ENCODE results near the gene SCAF4.
A peak's percentile ranks its signal among the peaks of the same experiment; 100 is the strongest.

SCAF4 gene

DNA sequence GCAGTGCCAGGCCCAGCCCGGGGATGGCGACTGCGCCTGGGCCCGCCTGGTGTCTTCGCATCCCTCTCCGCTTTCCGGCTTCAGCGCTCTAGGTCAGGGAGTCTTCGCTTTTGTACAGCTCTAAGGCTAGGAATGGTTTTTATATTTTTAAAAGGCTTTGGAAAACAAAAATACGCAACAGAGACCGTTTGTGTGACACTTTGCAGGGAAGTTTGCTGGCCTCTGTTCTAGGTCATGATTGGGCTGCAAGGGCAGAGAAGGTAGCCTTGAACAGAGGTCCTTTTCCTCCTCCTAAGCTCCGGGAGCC, 71.7 kb downstream of the SCAF4 start:
- DNase-seq (ENCODE audit: low spot score) (no peak), ATAC-seq (ENCODE audit: low read depth) (peak; percentile 31)
- Histone ChIP-seq H3K4me1 (ENCODE audit: insufficient read depth, poor library complexity, severe bottlenecking) (peaks cover 3% of the 10 kb centered on the region), H3K27ac (ENCODE audit: poor library complexity, severe bottlenecking) (peak overlapping the region; percentile 61), H3K27me3 (ENCODE audit: insufficient read depth, poor library complexity, severe bottlenecking) (no peaks in the 10 kb centered on the region), H3K36me3 (ENCODE audit: low read depth) (peaks cover 31% of the 10 kb centered on the region), H3K4me3 (ENCODE audit: severe bottlenecking) (peak overlapping the region; percentile 97), H3K9me3 (ENCODE audit: severe bottlenecking) (no peaks in the 10 kb centered on the region)
- TF ChIP-seq, protein P1, sequence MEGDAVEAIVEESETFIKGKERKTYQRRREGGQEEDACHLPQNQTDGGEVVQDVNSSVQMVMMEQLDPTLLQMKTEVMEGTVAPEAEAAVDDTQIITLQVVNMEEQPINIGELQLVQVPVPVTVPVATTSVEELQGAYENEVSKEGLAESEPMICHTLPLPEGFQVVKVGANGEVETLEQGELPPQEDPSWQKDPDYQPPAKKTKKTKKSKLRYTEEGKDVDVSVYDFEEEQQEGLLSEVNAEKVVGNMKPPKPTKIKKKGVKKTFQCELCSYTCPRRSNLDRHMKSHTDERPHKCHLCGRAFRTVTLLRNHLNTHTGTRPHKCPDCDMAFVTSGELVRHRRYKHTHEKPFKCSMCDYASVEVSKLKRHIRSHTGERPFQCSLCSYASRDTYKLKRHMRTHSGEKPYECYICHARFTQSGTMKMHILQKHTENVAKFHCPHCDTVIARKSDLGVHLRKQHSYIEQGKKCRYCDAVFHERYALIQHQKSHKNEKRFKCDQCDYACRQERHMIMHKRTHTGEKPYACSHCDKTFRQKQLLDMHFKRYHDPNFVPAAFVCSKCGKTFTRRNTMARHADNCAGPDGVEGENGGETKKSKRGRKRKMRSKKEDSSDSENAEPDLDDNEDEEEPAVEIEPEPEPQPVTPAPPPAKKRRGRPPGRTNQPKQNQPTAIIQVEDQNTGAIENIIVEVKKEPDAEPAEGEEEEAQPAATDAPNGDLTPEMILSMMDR (IDR thresholded peaks at IDR 0.05; ENCODE audit: poor library complexity, severe bottlenecking) = no peak

DNA sequence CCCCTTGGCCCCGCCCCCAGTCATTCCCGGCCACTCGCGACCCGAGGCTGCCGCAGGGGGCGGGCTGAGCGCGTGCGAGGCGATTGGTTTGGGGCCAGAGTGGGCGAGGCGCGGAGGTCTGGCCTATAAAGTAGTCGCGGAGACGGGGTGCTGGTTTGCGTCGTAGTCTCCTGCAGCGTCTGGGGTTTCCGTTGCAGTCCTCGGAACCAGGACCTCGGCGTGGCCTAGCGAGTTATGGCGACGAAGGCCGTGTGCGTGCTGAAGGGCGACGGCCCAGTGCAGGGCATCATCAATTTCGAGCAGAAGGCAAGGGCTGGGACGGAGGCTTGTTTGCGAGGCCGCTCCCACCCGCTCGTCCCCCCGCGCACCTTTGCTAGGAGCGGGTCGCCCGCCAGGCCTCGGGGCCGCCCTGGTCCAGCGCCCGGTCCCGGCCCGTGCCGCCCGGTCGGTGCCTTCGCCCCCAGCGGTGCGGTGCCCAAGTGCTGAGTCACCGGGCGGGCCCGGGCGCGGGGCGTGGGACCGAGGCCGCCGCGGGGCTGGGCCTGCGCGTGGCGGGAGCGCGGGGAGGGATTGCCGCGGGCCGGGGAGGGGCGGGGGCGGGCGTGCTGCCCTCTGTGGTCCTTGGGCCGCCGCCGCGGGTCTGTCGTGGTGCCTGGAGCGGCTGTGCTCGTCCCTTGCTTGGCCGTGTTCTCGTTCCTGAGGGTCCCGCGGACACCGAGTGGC, 72.2 kb downstream of the SCAF4 start, which contains the start of gene SOD1:
TSS of gene SOD1 (plus strand) at position 158 of the 723 bp plus-strand sequence. CDS start at position 235, 77 bp downstream.
- TF ChIP-seq, protein P1 (IDR thresholded peaks at IDR 0.05; ENCODE audit: poor library complexity, severe bottlenecking) = no peak
- H3K27me3 ChIP-seq (ENCODE audit: insufficient read depth, poor library complexity, severe bottlenecking) = no peaks in the 10 kb centered on the region
- ATAC-seq (ENCODE audit: low read depth) (peak; percentile 95), DNase-seq (ENCODE audit: low spot score) (peak; percentile 93)
- H3K27ac ChIP-seq (ENCODE audit: poor library complexity, severe bottlenecking) = peak within 1 kb of the TSS; percentile 61
- H3K4me1 ChIP-seq (ENCODE audit: insufficient read depth, poor library complexity, severe bottlenecking) = peaks cover 3% of the 10 kb centered on the region
- peaks cover 26% of the 10 kb centered on the region for H3K36me3 ChIP-seq (ENCODE audit: low read depth)
- peak within 1 kb of the TSS; percentile 97 for H3K4me3 ChIP-seq (ENCODE audit: severe bottlenecking)
- no peaks in the 10 kb centered on the region for H3K9me3 ChIP-seq (ENCODE audit: severe bottlenecking)

DNA sequence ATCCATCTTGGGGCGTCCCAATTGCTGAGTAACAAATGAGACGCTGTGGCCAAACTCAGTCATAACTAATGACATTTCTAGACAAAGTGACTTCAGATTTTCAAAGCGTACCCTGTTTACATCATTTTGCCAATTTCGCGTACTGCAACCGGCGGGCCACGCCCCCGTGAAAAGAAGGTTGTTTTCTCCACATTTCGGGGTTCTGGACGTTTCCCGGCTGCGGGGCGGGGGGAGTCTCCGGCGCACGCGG, 72.7 kb downstream of the SCAF4 start:
- Histone ChIP-seq H3K4me1 (ENCODE audit: insufficient read depth, poor library complexity, severe bottlenecking) (peaks cover 3% of the 10 kb centered on the region), H3K9me3 (ENCODE audit: severe bottlenecking) (no peaks in the 10 kb centered on the region), H3K27ac (ENCODE audit: poor library complexity, severe bottlenecking) (peak overlapping the region; percentile 61), H3K4me3 (ENCODE audit: severe bottlenecking) (peak overlapping the region; percentile 97), H3K36me3 (ENCODE audit: low read depth) (peaks cover 24% of the 10 kb centered on the region), H3K27me3 (ENCODE audit: insufficient read depth, poor library complexity, severe bottlenecking) (no peaks in the 10 kb centered on the region)
- TF ChIP-seq, protein P1 (IDR thresholded peaks at IDR 0.05; ENCODE audit: poor library complexity, severe bottlenecking) = no peak
- ATAC-seq (ENCODE audit: low read depth) (peak; percentile 26), DNase-seq (ENCODE audit: low spot score) (no peak)

- TF ChIP-seq, protein P1 (IDR thresholded peaks at IDR 0.05; ENCODE audit: poor library complexity, severe bottlenecking) = no peak
- ATAC-seq (ENCODE audit: low read depth) = no peak
- Histone ChIP-seq H3K27me3 (ENCODE audit: insufficient read depth, poor library complexity, severe bottlenecking) (no peaks in the 10 kb centered on the region), H3K36me3 (ENCODE audit: low read depth) (peaks cover 13% of the 10 kb centered on the region), H3K4me3 (ENCODE audit: severe bottlenecking) (no peak overlapping the region), H3K9me3 (ENCODE audit: severe bottlenecking) (no peaks in the 10 kb centered on the region), H3K4me1 (ENCODE audit: insufficient read depth, poor library complexity, severe bottlenecking) (peaks cover 3% of the 10 kb centered on the region), H3K27ac (ENCODE audit: poor library complexity, severe bottlenecking) (no peak overlapping the region)
- DNase-seq (ENCODE audit: low spot score) = no peak
Measured at GRCh38 chr21:31658053-31658452, 73.9 kb downstream of the SCAF4 start.
